ENCODE data around the gene GFI1B. TPM values are rescaled to one million over a fixed set of nuclear protein-coding genes. Genes with fewer than 3 reads are reported as not detected.

Gene GFI1B
- total and polyA plus RNA-seq, 2 of the 13 experiments (the other 11 are each of a cell fraction or from before 2014, with no cell fraction given), result 0.15 to 0.51 TPM

DNA sequence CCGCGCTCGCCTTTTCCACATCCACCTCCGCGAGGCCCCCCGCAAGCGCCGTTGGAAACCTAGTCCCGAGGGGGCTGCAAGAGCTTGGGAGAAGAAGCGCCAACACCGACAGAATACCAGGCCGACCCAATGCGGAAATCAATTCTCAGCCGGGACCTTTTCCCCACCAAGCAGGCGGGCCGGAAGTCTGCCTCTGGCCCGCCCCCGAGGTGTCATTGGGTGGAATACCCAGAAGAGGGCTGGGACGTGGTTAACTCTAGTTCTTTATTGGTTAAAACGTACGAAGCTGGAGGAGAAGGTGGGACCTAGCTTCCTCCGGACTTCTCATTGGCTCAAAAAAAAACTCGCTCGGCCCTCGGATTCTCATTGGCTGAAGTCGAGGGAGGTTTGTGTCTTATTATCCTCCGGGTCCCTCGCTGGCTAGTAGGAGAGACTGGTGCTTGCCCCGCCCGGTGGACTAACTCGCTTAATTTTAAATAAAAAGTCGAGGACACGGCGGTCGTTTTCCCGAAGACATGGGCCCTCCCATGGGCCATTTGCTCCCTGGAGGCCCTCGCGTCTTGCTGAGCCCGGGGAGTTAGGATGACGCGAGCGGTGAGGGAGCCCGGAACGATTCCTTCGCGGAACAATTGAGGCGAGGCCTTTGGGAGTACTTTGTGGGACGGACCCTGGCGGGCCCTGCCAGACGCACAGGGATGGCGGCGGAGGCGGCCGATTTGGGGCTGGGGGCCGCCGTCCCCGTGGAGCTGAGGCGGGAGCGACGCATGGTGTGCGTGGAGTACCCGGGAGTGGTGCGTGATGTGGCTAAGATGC, 52.0 kb downstream of the GFI1B start, which contains the start of gene GTF3C5 (continued):
- TF ChIP-seq, protein P1, sequence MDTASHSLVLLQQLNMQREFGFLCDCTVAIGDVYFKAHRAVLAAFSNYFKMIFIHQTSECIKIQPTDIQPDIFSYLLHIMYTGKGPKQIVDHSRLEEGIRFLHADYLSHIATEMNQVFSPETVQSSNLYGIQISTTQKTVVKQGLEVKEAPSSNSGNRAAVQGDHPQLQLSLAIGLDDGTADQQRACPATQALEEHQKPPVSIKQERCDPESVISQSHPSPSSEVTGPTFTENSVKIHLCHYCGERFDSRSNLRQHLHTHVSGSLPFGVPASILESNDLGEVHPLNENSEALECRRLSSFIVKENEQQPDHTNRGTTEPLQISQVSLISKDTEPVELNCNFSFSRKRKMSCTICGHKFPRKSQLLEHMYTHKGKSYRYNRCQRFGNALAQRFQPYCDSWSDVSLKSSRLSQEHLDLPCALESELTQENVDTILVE (CRISPR knock-in tag; IDR thresholded peaks at IDR 0.05), result peak; percentile 74; the same call in 1 of the 2 replicates
- TF ChIP-seq, protein P2, sequence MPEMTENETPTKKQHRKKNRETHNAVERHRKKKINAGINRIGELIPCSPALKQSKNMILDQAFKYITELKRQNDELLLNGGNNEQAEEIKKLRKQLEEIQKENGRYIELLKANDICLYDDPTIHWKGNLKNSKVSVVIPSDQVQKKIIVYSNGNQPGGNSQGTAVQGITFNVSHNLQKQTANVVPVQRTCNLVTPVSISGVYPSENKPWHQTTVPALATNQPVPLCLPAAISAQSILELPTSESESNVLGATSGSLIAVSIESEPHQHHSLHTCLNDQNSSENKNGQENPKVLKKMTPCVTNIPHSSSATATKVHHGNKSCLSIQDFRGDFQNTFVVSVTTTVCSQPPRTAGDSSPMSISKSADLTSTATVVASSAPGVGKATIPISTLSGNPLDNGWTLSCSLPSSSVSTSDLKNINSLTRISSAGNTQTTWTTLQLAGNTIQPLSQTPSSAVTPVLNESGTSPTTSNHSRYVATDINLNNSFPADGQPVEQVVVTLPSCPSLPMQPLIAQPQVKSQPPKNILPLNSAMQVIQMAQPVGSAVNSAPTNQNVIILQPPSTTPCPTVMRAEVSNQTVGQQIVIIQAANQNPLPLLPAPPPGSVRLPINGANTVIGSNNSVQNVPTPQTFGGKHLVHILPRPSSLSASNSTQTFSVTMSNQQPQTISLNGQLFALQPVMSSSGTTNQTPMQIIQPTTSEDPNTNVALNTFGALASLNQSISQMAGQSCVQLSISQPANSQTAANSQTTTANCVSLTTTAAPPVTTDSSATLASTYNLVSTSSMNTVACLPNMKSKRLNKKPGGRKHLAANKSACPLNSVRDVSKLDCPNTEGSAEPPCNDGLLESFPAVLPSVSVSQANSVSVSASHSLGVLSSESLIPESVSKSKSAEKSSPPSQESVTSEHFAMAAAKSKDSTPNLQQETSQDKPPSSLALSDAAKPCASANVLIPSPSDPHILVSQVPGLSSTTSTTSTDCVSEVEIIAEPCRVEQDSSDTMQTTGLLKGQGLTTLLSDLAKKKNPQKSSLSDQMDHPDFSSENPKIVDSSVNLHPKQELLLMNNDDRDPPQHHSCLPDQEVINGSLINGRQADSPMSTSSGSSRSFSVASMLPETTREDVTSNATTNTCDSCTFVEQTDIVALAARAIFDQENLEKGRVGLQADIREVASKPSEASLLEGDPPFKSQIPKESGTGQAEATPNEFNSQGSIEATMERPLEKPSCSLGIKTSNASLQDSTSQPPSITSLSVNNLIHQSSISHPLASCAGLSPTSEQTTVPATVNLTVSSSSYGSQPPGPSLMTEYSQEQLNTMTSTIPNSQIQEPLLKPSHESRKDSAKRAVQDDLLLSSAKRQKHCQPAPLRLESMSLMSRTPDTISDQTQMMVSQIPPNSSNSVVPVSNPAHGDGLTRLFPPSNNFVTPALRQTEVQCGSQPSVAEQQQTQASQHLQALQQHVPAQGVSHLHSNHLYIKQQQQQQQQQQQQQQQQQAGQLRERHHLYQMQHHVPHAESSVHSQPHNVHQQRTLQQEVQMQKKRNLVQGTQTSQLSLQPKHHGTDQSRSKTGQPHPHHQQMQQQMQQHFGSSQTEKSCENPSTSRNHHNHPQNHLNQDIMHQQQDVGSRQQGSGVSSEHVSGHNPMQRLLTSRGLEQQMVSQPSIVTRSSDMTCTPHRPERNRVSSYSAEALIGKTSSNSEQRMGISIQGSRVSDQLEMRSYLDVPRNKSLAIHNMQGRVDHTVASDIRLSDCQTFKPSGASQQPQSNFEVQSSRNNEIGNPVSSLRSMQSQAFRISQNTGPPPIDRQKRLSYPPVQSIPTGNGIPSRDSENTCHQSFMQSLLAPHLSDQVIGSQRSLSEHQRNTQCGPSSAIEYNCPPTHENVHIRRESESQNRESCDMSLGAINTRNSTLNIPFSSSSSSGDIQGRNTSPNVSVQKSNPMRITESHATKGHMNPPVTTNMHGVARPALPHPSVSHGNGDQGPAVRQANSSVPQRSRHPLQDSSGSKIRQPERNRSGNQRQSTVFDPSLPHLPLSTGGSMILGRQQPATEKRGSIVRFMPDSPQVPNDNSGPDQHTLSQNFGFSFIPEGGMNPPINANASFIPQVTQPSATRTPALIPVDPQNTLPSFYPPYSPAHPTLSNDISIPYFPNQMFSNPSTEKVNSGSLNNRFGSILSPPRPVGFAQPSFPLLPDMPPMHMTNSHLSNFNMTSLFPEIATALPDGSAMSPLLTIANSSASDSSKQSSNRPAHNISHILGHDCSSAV (CRISPR knock-in tag; IDR thresholded peaks at IDR 0.05; ENCODE audit: borderline replicate concordance), result no peak
- TF ChIP-seq, protein P3, sequence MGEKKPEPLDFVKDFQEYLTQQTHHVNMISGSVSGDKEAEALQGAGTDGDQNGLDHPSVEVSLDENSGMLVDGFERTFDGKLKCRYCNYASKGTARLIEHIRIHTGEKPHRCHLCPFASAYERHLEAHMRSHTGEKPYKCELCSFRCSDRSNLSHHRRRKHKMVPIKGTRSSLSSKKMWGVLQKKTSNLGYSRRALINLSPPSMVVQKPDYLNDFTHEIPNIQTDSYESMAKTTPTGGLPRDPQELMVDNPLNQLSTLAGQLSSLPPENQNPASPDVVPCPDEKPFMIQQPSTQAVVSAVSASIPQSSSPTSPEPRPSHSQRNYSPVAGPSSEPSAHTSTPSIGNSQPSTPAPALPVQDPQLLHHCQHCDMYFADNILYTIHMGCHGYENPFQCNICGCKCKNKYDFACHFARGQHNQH (CRISPR knock-in tag; IDR thresholded peaks at IDR 0.05), result peak; percentile 75; the same call in 1 of the 2 replicates
- TF ChIP-seq, protein P4, sequence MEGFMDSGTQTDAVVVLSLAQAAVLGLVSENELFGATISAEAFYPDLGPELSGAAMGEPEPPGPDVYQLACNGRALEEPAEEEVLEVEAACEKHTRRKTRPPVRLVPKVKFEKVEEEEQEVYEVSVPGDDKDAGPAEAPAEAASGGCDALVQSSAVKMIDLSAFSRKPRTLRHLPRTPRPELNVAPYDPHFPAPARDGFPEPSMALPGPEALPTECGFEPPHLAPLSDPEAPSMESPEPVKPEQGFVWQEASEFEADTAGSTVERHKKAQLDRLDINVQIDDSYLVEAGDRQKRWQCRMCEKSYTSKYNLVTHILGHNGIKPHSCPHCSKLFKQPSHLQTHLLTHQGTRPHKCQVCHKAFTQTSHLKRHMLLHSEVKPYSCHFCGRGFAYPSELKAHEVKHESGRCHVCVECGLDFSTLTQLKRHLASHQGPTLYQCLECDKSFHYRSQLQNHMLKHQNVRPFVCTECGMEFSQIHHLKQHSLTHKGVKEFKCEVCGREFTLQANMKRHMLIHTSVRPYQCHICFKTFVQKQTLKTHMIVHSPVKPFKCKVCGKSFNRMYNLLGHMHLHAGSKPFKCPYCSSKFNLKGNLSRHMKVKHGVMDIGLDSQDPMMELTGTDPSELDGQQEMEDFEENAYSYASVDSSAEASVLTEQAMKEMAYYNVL (CRISPR knock-in tag; IDR thresholded peaks at IDR 0.05; ENCODE audit: borderline replicate concordance), result no peak
- TF ChIP-seq, protein P5, sequence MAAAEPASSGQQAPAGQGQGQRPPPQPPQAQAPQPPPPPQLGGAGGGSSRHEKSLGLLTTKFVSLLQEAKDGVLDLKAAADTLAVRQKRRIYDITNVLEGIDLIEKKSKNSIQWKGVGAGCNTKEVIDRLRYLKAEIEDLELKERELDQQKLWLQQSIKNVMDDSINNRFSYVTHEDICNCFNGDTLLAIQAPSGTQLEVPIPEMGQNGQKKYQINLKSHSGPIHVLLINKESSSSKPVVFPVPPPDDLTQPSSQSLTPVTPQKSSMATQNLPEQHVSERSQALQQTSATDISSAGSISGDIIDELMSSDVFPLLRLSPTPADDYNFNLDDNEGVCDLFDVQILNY (CRISPR knock-in tag; conservative IDR thresholded peaks at IDR 0.05), result peak; percentile 88; the same call in 1 of the 2 replicates
- TF ChIP-seq, protein P6, sequence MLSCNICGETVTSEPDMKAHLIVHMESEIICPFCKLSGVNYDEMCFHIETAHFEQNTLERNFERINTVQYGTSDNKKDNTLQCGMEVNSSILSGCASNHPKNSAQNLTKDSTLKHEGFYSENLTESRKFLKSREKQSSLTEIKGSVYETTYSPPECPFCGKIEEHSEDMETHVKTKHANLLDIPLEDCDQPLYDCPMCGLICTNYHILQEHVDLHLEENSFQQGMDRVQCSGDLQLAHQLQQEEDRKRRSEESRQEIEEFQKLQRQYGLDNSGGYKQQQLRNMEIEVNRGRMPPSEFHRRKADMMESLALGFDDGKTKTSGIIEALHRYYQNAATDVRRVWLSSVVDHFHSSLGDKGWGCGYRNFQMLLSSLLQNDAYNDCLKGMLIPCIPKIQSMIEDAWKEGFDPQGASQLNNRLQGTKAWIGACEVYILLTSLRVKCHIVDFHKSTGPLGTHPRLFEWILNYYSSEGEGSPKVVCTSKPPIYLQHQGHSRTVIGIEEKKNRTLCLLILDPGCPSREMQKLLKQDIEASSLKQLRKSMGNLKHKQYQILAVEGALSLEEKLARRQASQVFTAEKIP (CRISPR knock-in tag; IDR thresholded peaks at IDR 0.05; ENCODE audit: borderline replicate concordance), result no peak
- TF ChIP-seq, protein P7, sequence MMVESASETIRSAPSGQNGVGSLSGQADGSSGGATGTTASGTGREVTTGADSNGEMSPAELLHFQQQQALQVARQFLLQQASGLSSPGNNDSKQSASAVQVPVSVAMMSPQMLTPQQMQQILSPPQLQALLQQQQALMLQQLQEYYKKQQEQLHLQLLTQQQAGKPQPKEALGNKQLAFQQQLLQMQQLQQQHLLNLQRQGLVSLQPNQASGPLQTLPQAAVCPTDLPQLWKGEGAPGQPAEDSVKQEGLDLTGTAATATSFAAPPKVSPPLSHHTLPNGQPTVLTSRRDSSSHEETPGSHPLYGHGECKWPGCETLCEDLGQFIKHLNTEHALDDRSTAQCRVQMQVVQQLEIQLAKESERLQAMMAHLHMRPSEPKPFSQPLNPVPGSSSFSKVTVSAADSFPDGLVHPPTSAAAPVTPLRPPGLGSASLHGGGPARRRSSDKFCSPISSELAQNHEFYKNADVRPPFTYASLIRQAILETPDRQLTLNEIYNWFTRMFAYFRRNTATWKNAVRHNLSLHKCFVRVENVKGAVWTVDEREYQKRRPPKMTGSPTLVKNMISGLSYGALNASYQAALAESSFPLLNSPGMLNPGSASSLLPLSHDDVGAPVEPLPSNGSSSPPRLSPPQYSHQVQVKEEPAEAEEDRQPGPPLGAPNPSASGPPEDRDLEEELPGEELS (CRISPR knock-in tag; IDR thresholded peaks at IDR 0.05), result 0 out of 2 replicates have a peak, but pooled peaks have one; percentile 43
- peak; percentile 65; the same call in 1 of the 2 replicates for TF ChIP-seq SNAI1 (CRISPR knock-in tag; IDR thresholded peaks at IDR 0.05; ENCODE audit: borderline replicate concordance)

Data from HepG2 (cell line).